Activated T-helper 1 cell treated with anti-CD3 and anti-CD28 coated beads, Interleukin-12 subunit alpha, Interleukin-12 subunit beta, Interleukin-2, Interleukin-4 antibody, amounts not matched to agents 30 ng/mL and 10 ng/mL and 1 ng/mL, durations not matched to agents 14 hours and 24 hours and 36 hours (primary cell): Measurements from ENCODE around the gene SEMA5A. TPM values are rescaled to one million over a fixed set of nuclear protein-coding genes. Genes with fewer than 3 reads are reported as not detected.

Experiments used
- DNase-seq: peaks from one replicate; pipeline ENCODE4 v3.0.0; 2021; ENCODE audit warnings: low spot score
- H3K27ac Mint-ChIP-seq: one replicate; pipeline ENCODE4 v1.8.0; 2021; ENCODE audit warnings: mild to moderate bottlenecking, mixed read lengths
- H3K27me3 Mint-ChIP-seq: one replicate; pipeline ENCODE4 v1.8.0; 2022; ENCODE audit warnings: mild to moderate bottlenecking, moderate library complexity, mixed read lengths; ENCODE audit not compliant: insufficient read depth
- H3K36me3 Mint-ChIP-seq: one replicate; pipeline ENCODE4 v1.8.0; 2021; ENCODE audit warnings: low read depth, mixed read lengths
- H3K4me1 Mint-ChIP-seq: one replicate; pipeline ENCODE4 v1.8.0; 2021; ENCODE audit warnings: low read depth, mixed read lengths
- H3K4me3 Mint-ChIP-seq: one replicate; pipeline ENCODE4 v1.8.0; 2021; ENCODE audit warnings: mild to moderate bottlenecking, moderate library complexity, mixed read lengths
- H3K9me3 Mint-ChIP-seq: one replicate; pipeline ENCODE4 v1.8.0; 2021; ENCODE audit warnings: mixed read lengths
- intact Hi-C: fragments of 100-400 bp; cut with micrococcal nuclease; formaldehyde crosslinking; loops from one replicate; pipeline ENCODE4 v1.15.1; 2024
- total RNA-seq: library from RNA; stranded (reverse); gene quantifications from 2 replicates; pipeline ENCODE4 v1.2.3, GENCODE V29; 2022

Gene SEMA5A
- total RNA-seq, 1 donor from 2014 or later: not detected

- intact Hi-C loops: no loop called here
- H3K4me1 Mint-ChIP-seq: no peaks in the 10 kb centered on the region
- H3K4me3 Mint-ChIP-seq: no peak overlapping the region
- no peaks in the 10 kb centered on the region for H3K36me3 Mint-ChIP-seq
- H3K27ac Mint-ChIP-seq: no peak overlapping the region
- no peaks in the 10 kb centered on the region for H3K27me3 Mint-ChIP-seq
- no peak for DNase-seq
- no peaks in the 10 kb centered on the region for H3K9me3 Mint-ChIP-seq
Measured at GRCh38 chr5:9519537-9519936, 26.3 kb downstream of the SEMA5A start.

GRCh38 chr5:9516591-9516990, 29.3 kb downstream of the SEMA5A start:
- Mint-ChIP-seq H3K4me1 (no peaks in the 10 kb centered on the region), H3K4me3 (no peak overlapping the region), H3K27ac (no peak overlapping the region), H3K27me3 (no peaks in the 10 kb centered on the region), H3K9me3 (no peaks in the 10 kb centered on the region), H3K36me3 (no peaks in the 10 kb centered on the region)
- DNase-seq: no peak
- intact Hi-C loops: no loop called here

- Mint-ChIP-seq H3K9me3 (no peaks in the 10 kb centered on the region), H3K4me1 (no peaks in the 10 kb centered on the region), H3K27ac (no peak overlapping the region), H3K4me3 (no peak overlapping the region), H3K36me3 (no peaks in the 10 kb centered on the region), H3K27me3 (no peaks in the 10 kb centered on the region)
- DNase-seq: no peak
- intact Hi-C loops: no loop called here
Measured at GRCh38 chr5:9515436-9515835, 30.4 kb downstream of the SEMA5A start.

- Mint-ChIP-seq H3K36me3 (no peaks in the 10 kb centered on the region), H3K4me1 (no peaks in the 10 kb centered on the region), H3K27me3 (no peaks in the 10 kb centered on the region), H3K27ac (no peak overlapping the region), H3K4me3 (no peak overlapping the region), H3K9me3 (no peaks in the 10 kb centered on the region)
- DNase-seq: no peak
- intact Hi-C loops: no loop called here
Measured at GRCh38 chr5:9514968-9515367, 30.9 kb downstream of the SEMA5A start.

- H3K4me1 Mint-ChIP-seq: no peaks in the 10 kb centered on the region
- no peak overlapping the region for H3K4me3 Mint-ChIP-seq
- intact Hi-C loops: no loop called here
- no peaks in the 10 kb centered on the region for H3K27me3 Mint-ChIP-seq
- no peak overlapping the region for H3K27ac Mint-ChIP-seq
- no peaks in the 10 kb centered on the region for H3K36me3 Mint-ChIP-seq
- H3K9me3 Mint-ChIP-seq: no peaks in the 10 kb centered on the region
- no peak for DNase-seq
Measured at GRCh38 chr5:9513827-9514226, 32.0 kb downstream of the SEMA5A start.

GRCh38 chr5:9512457-9512856, 33.4 kb downstream of the SEMA5A start:
- H3K4me1 Mint-ChIP-seq: no peaks in the 10 kb centered on the region
- no peaks in the 10 kb centered on the region for H3K9me3 Mint-ChIP-seq
- H3K4me3 Mint-ChIP-seq: no peak overlapping the region
- no peaks in the 10 kb centered on the region for H3K27me3 Mint-ChIP-seq
- DNase-seq: no peak
- no peak overlapping the region for H3K27ac Mint-ChIP-seq
- no peaks in the 10 kb centered on the region for H3K36me3 Mint-ChIP-seq
- intact Hi-C loops: no loop called here

GRCh38 chr5:9507974-9508373, 37.9 kb downstream of the SEMA5A start:
- Mint-ChIP-seq H3K4me3 (no peak overlapping the region), H3K36me3 (no peaks in the 10 kb centered on the region), H3K27ac (no peak overlapping the region)

GRCh38 chr5:9505225-9505624, 40.6 kb downstream of the SEMA5A start:
- intact Hi-C loops: no loop called here
- no peaks in the 10 kb centered on the region for H3K27me3 Mint-ChIP-seq
- no peak overlapping the region for H3K27ac Mint-ChIP-seq
- no peak overlapping the region for H3K4me3 Mint-ChIP-seq
- H3K36me3 Mint-ChIP-seq: no peaks in the 10 kb centered on the region
- DNase-seq: no peak
- no peaks in the 10 kb centered on the region for H3K9me3 Mint-ChIP-seq
- H3K4me1 Mint-ChIP-seq: no peaks in the 10 kb centered on the region

More at GRCh38 chr5:9507974-9508373, 37.9 kb downstream of the SEMA5A start:
- Mint-ChIP-seq H3K4me1 (no peaks in the 10 kb centered on the region), H3K9me3 (no peaks in the 10 kb centered on the region), H3K27me3 (no peaks in the 10 kb centered on the region)
- DNase-seq: no peak
- intact Hi-C loops: no loop called here

- no peak overlapping the region for H3K27ac Mint-ChIP-seq
- H3K4me3 Mint-ChIP-seq: no peak overlapping the region
- H3K27me3 Mint-ChIP-seq: no peaks in the 10 kb centered on the region
- no peak for DNase-seq
- no peaks in the 10 kb centered on the region for H3K4me1 Mint-ChIP-seq
- no peaks in the 10 kb centered on the region for H3K36me3 Mint-ChIP-seq
- intact Hi-C loops: no loop called here
- H3K9me3 Mint-ChIP-seq: no peaks in the 10 kb centered on the region
Measured at GRCh38 chr5:9502864-9503263, 43.0 kb downstream of the SEMA5A start.

GRCh38 chr5:9502050-9502834, 43.6 kb downstream of the SEMA5A start:
- Mint-ChIP-seq H3K27me3 (no peaks in the 10 kb centered on the region), H3K9me3 (no peaks in the 10 kb centered on the region), H3K4me1 (no peaks in the 10 kb centered on the region), H3K4me3 (no peak overlapping the region), H3K27ac (no peak overlapping the region), H3K36me3 (no peaks in the 10 kb centered on the region)
- intact Hi-C loops: no loop called here
- DNase-seq: no peak

- no peak overlapping the region for H3K27ac Mint-ChIP-seq
- no peak overlapping the region for H3K4me3 Mint-ChIP-seq
- DNase-seq: no peak
- intact Hi-C loops: no loop called here
- H3K27me3 Mint-ChIP-seq: no peaks in the 10 kb centered on the region
- H3K36me3 Mint-ChIP-seq: no peaks in the 10 kb centered on the region
- no peaks in the 10 kb centered on the region for H3K4me1 Mint-ChIP-seq
- H3K9me3 Mint-ChIP-seq: no peaks in the 10 kb centered on the region
Measured at GRCh38 chr5:9500625-9501024, 45.2 kb downstream of the SEMA5A start.

GRCh38 chr5:9500193-9500592, 45.7 kb downstream of the SEMA5A start:
- no peak overlapping the region for H3K27ac Mint-ChIP-seq
- H3K9me3 Mint-ChIP-seq: no peaks in the 10 kb centered on the region
- intact Hi-C loops: no loop called here
- no peak overlapping the region for H3K4me3 Mint-ChIP-seq
- H3K36me3 Mint-ChIP-seq: no peaks in the 10 kb centered on the region
- DNase-seq: no peak
- H3K27me3 Mint-ChIP-seq: no peaks in the 10 kb centered on the region
- H3K4me1 Mint-ChIP-seq: no peaks in the 10 kb centered on the region

- no peaks in the 10 kb centered on the region for H3K36me3 Mint-ChIP-seq
- no peak for DNase-seq
- H3K4me3 Mint-ChIP-seq: no peak overlapping the region
- H3K4me1 Mint-ChIP-seq: no peaks in the 10 kb centered on the region
- no peaks in the 10 kb centered on the region for H3K9me3 Mint-ChIP-seq
- intact Hi-C loops: no loop called here
- no peak overlapping the region for H3K27ac Mint-ChIP-seq
- H3K27me3 Mint-ChIP-seq: no peaks in the 10 kb centered on the region
Measured at GRCh38 chr5:9499498-9499876, 46.4 kb downstream of the SEMA5A start.
